Measurements from ENCODE around the gene APIP. TPM values are rescaled to one million over a fixed set of nuclear protein-coding genes. Genes with fewer than 3 reads are reported as not detected.
"Not testable (repeated sequence)": the region's sequence is repeated elsewhere in the genome, so short reads cannot be mapped to it uniquely, and the experiment has no call there.

The APIP gene
- total and polyA plus RNA-seq, 9 donors = 21.3 to 28.3 (median 26.1) TPM

DNA sequence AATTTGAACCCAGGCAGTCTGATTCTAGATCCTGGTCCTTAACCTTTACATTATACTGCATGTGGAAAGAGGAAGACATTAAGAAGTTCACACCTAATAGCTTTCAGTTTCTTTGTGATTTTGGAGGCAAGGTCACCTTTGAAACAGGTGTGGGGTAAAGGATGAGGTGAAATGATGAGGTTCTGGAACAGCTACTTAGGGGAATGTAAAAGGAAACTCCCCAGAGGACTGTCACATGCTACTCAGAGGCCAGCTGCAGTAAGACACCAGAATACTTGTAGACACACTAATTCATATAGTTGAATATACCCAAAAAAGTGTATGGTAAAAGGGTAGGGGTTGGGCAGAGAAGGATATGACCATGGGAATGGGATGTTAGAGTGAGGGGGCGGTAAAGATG lies 5.4 kb downstream of the APIP start:
- WGBS (ENCODE audit: insufficient coverage) = 100% methylated on average over 1 of the region's 1 CpG
- H3K27ac ChIP-seq (ENCODE audit: low read length) = no peak overlapping the region
- no peak for DNase-seq
- H3K27me3 ChIP-seq (ENCODE audit: control insufficient read depth, insufficient read depth, low read length) = no peaks in the 10 kb centered on the region
- peaks cover 7% of the 10 kb centered on the region for H3K36me3 ChIP-seq (ENCODE audit: control insufficient read depth, insufficient read depth, low read length)
- H3K4me1 ChIP-seq (ENCODE audit: control insufficient read depth, insufficient read depth, low read length) = peaks cover 5% of the 10 kb centered on the region
- H3K4me3 ChIP-seq (ENCODE audit: low read length) = no peak overlapping the region
- no peaks in the 10 kb centered on the region for H3K9me3 ChIP-seq (replicated peaks; ENCODE audit: control insufficient read depth, low read depth, low read length)

DNA sequence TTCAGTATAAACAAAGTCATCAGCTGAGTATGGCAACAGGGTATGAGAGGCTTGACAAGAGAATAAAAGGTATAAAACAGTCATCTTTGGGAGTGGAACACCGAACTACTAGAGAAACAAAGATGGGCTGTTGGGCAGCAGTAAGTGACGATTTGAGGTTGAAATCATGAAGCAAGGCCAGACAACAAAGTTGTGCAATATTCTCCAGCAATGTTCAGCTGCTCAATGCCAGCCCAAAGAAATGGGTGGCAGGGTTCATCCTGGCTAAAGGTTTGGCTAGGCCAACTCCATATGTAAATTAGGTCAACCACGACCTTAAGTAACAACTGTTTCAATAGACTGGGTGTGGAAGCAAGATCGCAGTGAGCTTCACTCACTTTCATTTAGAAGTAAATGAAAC lies 6.2 kb downstream of the APIP start:
- Histone ChIP-seq H3K9me3 (replicated peaks; ENCODE audit: control insufficient read depth, low read depth, low read length) (no peaks in the 10 kb centered on the region), H3K27me3 (ENCODE audit: control insufficient read depth, insufficient read depth, low read length) (no peaks in the 10 kb centered on the region), H3K27ac (ENCODE audit: low read length) (no peak overlapping the region), H3K4me1 (ENCODE audit: control insufficient read depth, insufficient read depth, low read length) (peaks cover 3% of the 10 kb centered on the region), H3K4me3 (ENCODE audit: low read length) (no peak overlapping the region), H3K36me3 (ENCODE audit: control insufficient read depth, insufficient read depth, low read length) (peaks cover 7% of the 10 kb centered on the region)
- DNase-seq = no peak
- WGBS (ENCODE audit: insufficient coverage) = 95% methylated on average over 2 of the region's 4 CpGs

DNA sequence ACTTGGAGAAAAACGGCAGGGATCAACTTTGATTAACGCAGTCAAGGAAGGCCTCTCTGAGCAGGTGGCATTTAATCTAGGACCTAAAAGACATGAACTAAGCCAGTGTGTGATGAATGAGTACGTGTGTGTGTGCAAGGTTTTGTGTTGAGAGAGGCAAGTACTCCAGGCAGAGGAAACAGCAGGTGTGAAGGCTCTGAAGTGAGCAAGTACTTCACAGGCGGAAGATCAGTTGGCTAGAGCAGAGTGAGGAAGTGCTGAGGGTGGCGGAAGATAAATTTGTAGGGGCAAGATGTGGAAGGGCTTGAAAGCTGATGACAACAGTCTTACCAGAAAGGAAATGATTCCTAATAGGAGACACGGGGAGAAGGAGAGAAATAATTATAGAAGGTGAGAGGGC lies 6.8 kb downstream of the APIP start:
- DNase-seq = no peak
- H3K27ac ChIP-seq (ENCODE audit: low read length) = no peak overlapping the region
- peaks cover 2% of the 10 kb centered on the region for H3K4me1 ChIP-seq (ENCODE audit: control insufficient read depth, insufficient read depth, low read length)
- peaks cover 7% of the 10 kb centered on the region for H3K36me3 ChIP-seq (ENCODE audit: control insufficient read depth, insufficient read depth, low read length)
- 60% methylated on average over 6 of the region's 6 CpGs for WGBS (ENCODE audit: insufficient coverage)
- H3K9me3 ChIP-seq (replicated peaks; ENCODE audit: control insufficient read depth, low read depth, low read length) = peaks cover 2% of the 10 kb centered on the region
- H3K4me3 ChIP-seq (ENCODE audit: low read length) = no peak overlapping the region
- no peaks in the 10 kb centered on the region for H3K27me3 ChIP-seq (ENCODE audit: control insufficient read depth, insufficient read depth, low read length)

DNA sequence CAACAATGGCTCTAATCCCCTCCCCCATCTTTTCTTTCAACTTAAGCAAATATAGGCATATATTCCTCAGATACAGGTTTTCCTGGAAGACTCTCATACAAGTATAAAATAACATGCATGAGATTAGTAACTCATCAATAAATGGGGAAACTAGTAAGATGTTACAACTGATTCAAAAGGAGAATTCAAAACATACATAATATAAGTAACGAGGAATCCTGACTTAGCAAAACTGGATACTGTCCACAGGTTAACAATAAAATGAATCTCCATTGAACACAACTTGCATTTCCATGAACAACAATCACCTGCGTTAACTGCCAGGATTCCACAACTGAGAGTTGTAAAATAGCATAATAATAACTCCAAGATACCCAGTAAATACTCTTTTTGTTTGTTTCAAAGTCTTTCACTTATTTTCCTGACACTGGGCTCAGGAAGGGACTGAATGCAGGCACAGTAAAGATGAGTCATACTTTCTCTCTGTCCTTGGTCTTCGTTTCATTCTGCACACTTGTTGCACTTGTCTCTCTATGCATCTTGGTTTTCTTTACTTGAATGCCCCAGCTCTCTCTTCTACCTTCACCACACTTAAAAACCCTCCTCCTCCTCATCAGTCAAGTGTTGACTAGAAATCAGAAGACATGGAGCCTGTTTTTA lies 8.1 kb downstream of the APIP start:
- DNase-seq = no peak
- Histone ChIP-seq H3K4me3 (ENCODE audit: low read length) (no peak overlapping the region), H3K27ac (ENCODE audit: low read length) (no peak overlapping the region), H3K27me3 (ENCODE audit: control insufficient read depth, insufficient read depth, low read length) (no peaks in the 10 kb centered on the region), H3K9me3 (replicated peaks; ENCODE audit: control insufficient read depth, low read depth, low read length) (peaks cover 2% of the 10 kb centered on the region), H3K4me1 (ENCODE audit: control insufficient read depth, insufficient read depth, low read length) (peaks cover 2% of the 10 kb centered on the region), H3K36me3 (ENCODE audit: control insufficient read depth, insufficient read depth, low read length) (peaks cover 5% of the 10 kb centered on the region)
- 90% methylated on average over 1 of the region's 3 CpGs for WGBS (ENCODE audit: insufficient coverage)

DNA sequence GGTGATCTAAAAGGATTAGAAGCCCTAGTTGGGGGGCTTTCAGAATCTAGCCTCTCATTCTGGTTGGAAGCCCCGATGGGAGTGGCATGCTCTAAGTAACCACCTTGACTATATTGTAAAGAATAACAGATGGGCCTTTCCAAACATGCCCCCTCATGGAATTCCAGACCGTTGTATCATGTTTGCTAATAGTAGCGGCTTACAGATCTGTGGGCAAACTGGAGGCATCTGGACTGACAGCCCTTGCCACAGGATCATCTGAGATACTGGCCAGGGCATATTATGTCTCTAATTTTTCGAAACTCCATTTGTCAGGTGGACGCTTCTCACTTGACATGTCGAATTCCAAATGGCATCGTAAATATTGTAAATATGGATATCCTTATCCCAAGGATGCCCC lies 10.5 kb downstream of the APIP start:
- WGBS (ENCODE audit: insufficient coverage) = 94% methylated on average over 2 of the region's 7 CpGs
- H3K4me3 ChIP-seq (ENCODE audit: low read length) = no peak overlapping the region
- H3K27me3 ChIP-seq (ENCODE audit: control insufficient read depth, insufficient read depth, low read length) = no peaks in the 10 kb centered on the region
- H3K4me1 ChIP-seq (ENCODE audit: control insufficient read depth, insufficient read depth, low read length) = peaks cover 2% of the 10 kb centered on the region
- DNase-seq = no peak
- no peak overlapping the region for H3K27ac ChIP-seq (ENCODE audit: low read length)
- peaks cover 2% of the 10 kb centered on the region for H3K36me3 ChIP-seq (ENCODE audit: control insufficient read depth, insufficient read depth, low read length)
- H3K9me3 ChIP-seq (replicated peaks; ENCODE audit: control insufficient read depth, low read depth, low read length) = peaks cover 17% of the 10 kb centered on the region

DNA sequence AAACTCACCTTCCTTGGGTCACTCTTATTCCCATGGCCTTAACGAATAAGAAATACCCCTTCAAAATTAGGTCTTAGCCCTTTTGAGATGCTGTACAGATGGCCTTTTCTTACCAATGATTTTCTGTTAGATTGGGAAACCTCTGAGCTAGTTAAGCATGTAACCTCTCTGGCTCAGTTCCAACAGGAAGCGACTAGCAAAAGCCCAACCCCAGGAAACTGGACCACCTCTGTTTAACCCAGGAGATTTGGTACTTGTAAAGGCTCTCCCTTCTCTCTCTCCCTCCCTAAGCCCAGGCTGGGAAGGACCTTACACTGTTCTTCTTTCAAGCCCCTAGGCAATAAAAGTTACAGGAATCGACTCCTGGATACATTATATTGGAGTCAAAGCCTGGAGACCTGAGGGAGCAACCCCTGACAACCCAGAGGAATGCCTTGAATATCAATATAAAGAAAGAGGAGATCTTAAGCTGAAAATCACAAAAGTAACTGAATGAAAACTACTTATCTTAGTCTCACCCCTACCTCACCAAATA lies 11.7 kb downstream of the APIP start:
- no CpG with 5 or more reads among the region's 3 CpGs for WGBS (ENCODE audit: insufficient coverage)
- DNase-seq = no peak
- Histone ChIP-seq H3K36me3 (ENCODE audit: control insufficient read depth, insufficient read depth, low read length) (no peaks in the 10 kb centered on the region), H3K27ac (ENCODE audit: low read length) (no peak overlapping the region), H3K9me3 (replicated peaks; ENCODE audit: control insufficient read depth, low read depth, low read length) (peaks cover 28% of the 10 kb centered on the region), H3K27me3 (ENCODE audit: control insufficient read depth, insufficient read depth, low read length) (no peaks in the 10 kb centered on the region), H3K4me3 (ENCODE audit: low read length) (no peak overlapping the region), H3K4me1 (ENCODE audit: control insufficient read depth, insufficient read depth, low read length) (peaks cover 2% of the 10 kb centered on the region)

DNA sequence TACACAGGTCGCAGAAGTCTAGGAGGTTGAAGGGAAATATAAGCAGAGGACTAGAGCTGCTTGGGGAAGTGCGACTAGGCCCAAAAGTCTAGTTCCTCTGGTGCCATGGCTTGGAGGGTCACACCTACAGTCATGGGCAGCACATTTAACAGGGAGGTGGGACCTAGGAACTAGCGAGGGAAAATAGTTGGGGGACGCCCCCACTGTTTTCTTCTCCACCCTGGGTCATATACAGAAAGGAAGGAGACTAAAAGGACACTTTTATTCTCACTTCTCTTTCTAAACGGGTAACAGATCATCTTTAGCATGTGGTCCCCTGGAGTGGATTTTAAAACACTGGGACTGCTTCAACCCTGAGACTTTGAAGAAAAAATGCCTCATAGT lies 16.6 kb downstream of the APIP start:
- Histone ChIP-seq H3K36me3 (ENCODE audit: control insufficient read depth, insufficient read depth, low read length) (no peaks in the 10 kb centered on the region), H3K4me1 (ENCODE audit: control insufficient read depth, insufficient read depth, low read length) (no peaks in the 10 kb centered on the region), H3K27me3 (ENCODE audit: control insufficient read depth, insufficient read depth, low read length) (no peaks in the 10 kb centered on the region), H3K9me3 (replicated peaks; ENCODE audit: control insufficient read depth, low read depth, low read length) (peaks cover 44% of the 10 kb centered on the region), H3K4me3 (ENCODE audit: low read length) (no peak overlapping the region), H3K27ac (ENCODE audit: low read length) (no peak overlapping the region)
- DNase-seq = no peak
- 100% methylated on average over 1 of the region's 5 CpGs for WGBS (ENCODE audit: insufficient coverage)

DNA sequence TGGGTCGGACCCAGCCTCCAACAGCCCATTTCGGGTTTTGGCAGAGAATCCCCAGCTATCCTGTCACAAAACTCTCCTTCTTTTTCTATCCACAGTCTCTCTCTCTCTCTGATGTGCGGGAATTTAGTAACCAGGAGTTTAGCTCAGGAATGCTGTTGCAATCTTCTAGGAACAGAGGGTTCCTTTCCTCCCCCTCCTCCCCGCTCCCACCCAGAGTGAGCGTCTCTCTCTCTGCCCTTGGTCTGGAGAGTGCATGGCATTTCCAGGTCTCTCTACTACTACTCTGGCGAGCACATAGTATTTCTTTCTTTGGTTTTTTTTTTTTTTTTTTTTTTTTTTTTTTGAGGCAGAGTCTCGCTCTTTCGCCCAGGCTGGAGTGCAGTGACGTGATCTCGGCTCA lies 17.7 kb downstream of the APIP start:
- Histone ChIP-seq H3K9me3 (replicated peaks; ENCODE audit: control insufficient read depth, low read depth, low read length) (peaks cover 42% of the 10 kb centered on the region), H3K27me3 (ENCODE audit: control insufficient read depth, insufficient read depth, low read length) (no peaks in the 10 kb centered on the region), H3K36me3 (ENCODE audit: control insufficient read depth, insufficient read depth, low read length) (no peaks in the 10 kb centered on the region), H3K4me3 (ENCODE audit: low read length) (no peak overlapping the region), H3K4me1 (ENCODE audit: control insufficient read depth, insufficient read depth, low read length) (no peaks in the 10 kb centered on the region), H3K27ac (ENCODE audit: low read length) (no peak overlapping the region)
- WGBS (ENCODE audit: insufficient coverage) = 100% methylated on average over 3 of the region's 10 CpGs
- no peak for DNase-seq

DNA sequence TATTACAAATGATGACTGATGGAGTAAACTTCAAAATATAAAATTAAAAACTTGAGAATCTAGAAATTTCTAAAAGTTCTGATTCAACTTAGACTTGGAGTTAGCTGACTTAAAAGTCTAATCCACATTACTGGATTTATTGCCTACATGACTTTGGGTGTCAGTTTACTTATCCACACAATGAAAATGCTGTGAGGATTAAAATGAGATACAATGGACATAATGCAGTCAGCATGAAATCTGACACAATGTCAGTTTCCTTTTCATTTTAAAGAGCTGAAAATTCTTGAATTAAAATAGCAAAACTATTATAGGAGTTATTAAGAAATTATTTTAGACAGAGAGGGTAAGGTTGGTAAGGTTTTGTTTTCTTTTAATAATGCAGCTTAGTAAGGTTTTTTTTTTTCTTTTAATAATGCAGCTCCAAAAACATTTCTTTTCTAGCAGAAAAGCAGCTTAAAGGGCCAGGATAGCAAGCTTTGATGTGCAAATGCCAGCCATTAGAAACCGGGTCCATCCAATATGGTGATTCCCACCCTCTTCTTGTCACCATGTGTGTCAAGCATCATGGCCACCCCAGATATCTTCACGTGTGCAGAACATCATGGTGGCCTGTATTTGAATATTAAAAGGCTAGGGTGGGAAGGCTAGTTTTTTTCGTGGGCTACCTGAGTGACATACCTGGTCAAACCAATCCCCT lies 18.9 kb downstream of the APIP start:
- Histone ChIP-seq H3K36me3 (ENCODE audit: control insufficient read depth, insufficient read depth, low read length) (no peaks in the 10 kb centered on the region), H3K4me1 (ENCODE audit: control insufficient read depth, insufficient read depth, low read length) (no peaks in the 10 kb centered on the region), H3K9me3 (replicated peaks; ENCODE audit: control insufficient read depth, low read depth, low read length) (peaks cover 42% of the 10 kb centered on the region), H3K27ac (ENCODE audit: low read length) (no peak overlapping the region), H3K27me3 (ENCODE audit: control insufficient read depth, insufficient read depth, low read length) (no peaks in the 10 kb centered on the region), H3K4me3 (ENCODE audit: low read length) (no peak overlapping the region)
- WGBS (ENCODE audit: insufficient coverage) = 100% methylated on average over 1 of the region's 3 CpGs
- no peak for DNase-seq

DNA sequence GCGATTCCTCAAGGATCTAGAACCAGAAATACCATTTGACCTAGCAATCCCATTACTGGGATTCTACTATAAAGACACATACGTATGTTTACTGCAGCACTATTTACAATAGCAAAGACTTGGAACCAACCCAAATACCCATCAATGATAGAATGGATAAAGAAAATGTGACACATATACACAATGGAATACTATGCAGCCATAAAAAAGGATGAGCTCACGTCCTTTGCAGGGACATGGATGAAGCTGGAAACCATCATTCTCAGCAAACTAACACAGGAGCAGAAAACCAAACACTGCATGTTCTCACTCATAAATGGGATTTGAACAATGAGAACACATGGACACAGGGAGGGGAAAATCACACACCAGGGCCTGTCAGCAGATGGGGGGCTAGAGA lies 20.0 kb downstream of the APIP start:
- H3K4me3 ChIP-seq (ENCODE audit: low read length); H3K27me3 ChIP-seq (ENCODE audit: control insufficient read depth, insufficient read depth, low read length); DNase-seq; H3K27ac ChIP-seq (ENCODE audit: low read length); H3K36me3 ChIP-seq (ENCODE audit: control insufficient read depth, insufficient read depth, low read length); H3K4me1 ChIP-seq (ENCODE audit: control insufficient read depth, insufficient read depth, low read length): not testable (repeated sequence)
- no CpG with 5 or more reads among the region's 3 CpGs for WGBS (ENCODE audit: insufficient coverage)
- peaks cover 32% of the 10 kb centered on the region for H3K9me3 ChIP-seq (replicated peaks; ENCODE audit: control insufficient read depth, low read depth, low read length)
